ENCODE results near the gene AGAP1. TPM values are rescaled to one million over a fixed set of nuclear protein-coding genes. Genes with fewer than 3 reads are reported as not detected.

AGAP1 gene
- total RNA-seq, 1 donor from 2014 or later = 33.4 TPM

DNA sequence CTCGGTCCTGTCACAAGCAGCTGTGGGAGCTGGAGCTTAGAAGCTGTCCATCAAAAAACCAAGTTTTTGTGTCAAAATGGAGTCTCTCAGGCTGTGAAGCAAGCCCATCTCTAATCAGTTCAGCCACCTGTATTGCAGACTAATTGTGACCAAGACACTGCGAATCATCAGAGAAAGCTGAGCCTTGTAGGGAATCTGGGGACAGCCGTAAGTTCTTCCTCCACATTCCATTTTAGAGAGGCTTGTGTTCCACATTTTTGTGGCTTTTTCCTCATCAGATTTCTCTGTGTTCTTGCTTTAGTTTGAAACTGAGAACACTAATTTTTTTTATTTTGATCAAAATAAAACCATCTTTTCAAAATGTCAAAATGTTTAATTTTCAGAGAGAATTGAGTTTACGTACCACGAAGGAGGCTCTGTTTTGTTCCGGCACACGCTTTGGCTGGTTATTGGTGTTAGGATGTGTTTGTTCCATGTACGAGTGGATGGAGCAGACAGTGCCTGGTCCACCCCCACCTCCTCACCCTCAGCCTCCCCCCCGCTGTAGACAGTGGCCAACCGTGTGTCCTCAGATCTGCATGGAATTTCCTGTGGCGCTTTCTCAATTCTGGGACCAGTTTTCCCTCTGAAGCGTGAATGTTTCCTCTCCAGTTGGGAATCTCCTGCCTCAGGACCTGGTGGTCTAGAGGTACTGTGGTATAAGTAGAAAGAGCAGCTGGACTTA is 140.8 kb downstream of the AGAP1 start:
- no peaks in the 10 kb centered on the region for H3K36me3 ChIP-seq
- no peaks in the 10 kb centered on the region for H3K9me3 ChIP-seq
- H3K4me3 ChIP-seq = no peak overlapping the region
- peaks cover 7% of the 10 kb centered on the region for H3K4me1 ChIP-seq
- TF ChIP-seq, protein P1, sequence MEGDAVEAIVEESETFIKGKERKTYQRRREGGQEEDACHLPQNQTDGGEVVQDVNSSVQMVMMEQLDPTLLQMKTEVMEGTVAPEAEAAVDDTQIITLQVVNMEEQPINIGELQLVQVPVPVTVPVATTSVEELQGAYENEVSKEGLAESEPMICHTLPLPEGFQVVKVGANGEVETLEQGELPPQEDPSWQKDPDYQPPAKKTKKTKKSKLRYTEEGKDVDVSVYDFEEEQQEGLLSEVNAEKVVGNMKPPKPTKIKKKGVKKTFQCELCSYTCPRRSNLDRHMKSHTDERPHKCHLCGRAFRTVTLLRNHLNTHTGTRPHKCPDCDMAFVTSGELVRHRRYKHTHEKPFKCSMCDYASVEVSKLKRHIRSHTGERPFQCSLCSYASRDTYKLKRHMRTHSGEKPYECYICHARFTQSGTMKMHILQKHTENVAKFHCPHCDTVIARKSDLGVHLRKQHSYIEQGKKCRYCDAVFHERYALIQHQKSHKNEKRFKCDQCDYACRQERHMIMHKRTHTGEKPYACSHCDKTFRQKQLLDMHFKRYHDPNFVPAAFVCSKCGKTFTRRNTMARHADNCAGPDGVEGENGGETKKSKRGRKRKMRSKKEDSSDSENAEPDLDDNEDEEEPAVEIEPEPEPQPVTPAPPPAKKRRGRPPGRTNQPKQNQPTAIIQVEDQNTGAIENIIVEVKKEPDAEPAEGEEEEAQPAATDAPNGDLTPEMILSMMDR (IDR thresholded peaks at IDR 0.05) = no peak
- intact Hi-C loops (cut with DNase I) = no loop called here
- no peak for DNase-seq
- no peak overlapping the region for H3K27ac ChIP-seq
- ATAC-seq = no peak
- no peaks in the 10 kb centered on the region for H3K27me3 ChIP-seq

- ATAC-seq (no peak), DNase-seq (no peak)
- Histone ChIP-seq H3K27ac (no peak overlapping the region), H3K36me3 (no peaks in the 10 kb centered on the region), H3K9me3 (no peaks in the 10 kb centered on the region), H3K27me3 (no peaks in the 10 kb centered on the region), H3K4me3 (no peak overlapping the region), H3K4me1 (peaks cover 24% of the 10 kb centered on the region)
- intact Hi-C loops (cut with DNase I) = no loop called here
- TF ChIP-seq, protein P1 (IDR thresholded peaks at IDR 0.05) = no peak
Observed at GRCh38 chr2:235636546-235636945, 142.7 kb downstream of the AGAP1 start.

GRCh38 chr2:235637896-235638295 is 144.1 kb downstream of the AGAP1 start:
- Histone ChIP-seq H3K27ac (no peak overlapping the region), H3K4me1 (peaks cover 33% of the 10 kb centered on the region), H3K36me3 (no peaks in the 10 kb centered on the region), H3K4me3 (no peak overlapping the region), H3K9me3 (no peaks in the 10 kb centered on the region), H3K27me3 (no peaks in the 10 kb centered on the region)
- intact Hi-C loops (cut with DNase I) = no loop called here
- TF ChIP-seq, protein P1 (IDR thresholded peaks at IDR 0.05) = no peak
- DNase-seq (no peak), ATAC-seq (no peak)

DNA sequence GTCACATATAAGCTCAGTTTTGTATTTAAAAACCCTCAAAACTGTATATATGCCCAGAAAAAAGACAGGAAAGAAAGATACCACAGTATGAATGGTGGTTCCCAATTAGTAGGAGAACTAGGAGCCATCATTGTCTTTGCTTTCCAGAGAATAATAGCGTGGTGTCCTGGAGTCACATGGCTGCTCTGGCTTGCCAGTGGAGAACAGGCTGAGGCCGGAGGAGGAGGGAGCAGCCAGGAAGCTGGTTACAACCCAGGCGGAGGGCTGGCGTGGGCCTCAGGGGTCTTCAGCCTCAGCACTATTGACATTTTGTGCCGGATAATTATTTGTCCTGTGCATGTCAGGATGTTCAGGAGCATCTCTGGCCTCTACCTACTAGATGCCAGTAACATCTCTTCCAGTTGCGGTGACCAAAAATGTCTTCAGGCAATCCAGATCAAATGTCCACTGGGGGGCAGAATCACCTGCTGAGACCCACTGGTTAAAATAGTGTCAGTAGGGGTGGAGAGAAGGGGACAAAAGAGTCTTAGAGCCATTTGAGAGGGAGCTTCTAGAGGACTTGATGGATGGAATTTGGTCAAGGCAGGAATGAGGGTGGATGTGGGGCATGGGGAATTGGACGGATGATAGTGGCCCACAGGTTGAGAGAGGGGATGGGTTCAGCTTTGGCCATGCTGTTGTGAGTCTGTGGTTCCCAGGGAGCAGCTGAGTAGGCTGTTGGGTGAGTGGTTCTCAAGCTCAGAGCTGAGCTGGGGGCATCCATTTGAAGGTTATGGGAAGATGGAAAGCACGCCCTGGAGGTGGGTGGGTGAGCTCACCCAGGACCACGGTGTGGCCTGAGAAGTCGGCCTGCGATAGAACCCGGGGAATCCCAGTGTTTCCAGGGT is 144.9 kb downstream of the AGAP1 start:
- Histone ChIP-seq H3K36me3 (no peaks in the 10 kb centered on the region), H3K9me3 (no peaks in the 10 kb centered on the region), H3K27me3 (no peaks in the 10 kb centered on the region), H3K4me1 (peaks cover 33% of the 10 kb centered on the region), H3K27ac (peak overlapping the region; percentile 58), H3K4me3 (no peak overlapping the region)
- intact Hi-C loops (cut with DNase I) = no loop called here
- DNase-seq = no peak
- TF ChIP-seq, protein P1 (IDR thresholded peaks at IDR 0.05) = no peak
- ATAC-seq = no peak

DNA sequence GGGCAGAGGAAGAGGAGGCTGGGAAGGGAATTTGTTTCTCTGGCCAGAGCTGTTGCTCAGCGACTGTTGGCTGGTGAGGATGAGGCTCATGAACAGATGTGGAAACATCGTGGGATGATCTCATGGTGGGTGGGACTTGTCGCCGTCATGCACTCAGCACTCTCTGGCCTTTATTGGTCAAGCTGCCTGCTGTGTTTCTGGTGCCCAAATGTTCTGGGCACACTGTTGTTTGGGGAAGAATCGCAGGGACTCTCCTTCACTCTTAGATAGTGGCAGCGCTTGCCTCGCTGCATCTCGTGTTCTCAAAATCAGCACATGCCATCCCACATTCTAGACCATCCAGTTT is 145.6 kb downstream of the AGAP1 start:
- intact Hi-C loops (cut with DNase I) = no loop called here
- Histone ChIP-seq H3K27ac (peak overlapping the region; percentile 53), H3K9me3 (no peaks in the 10 kb centered on the region), H3K36me3 (no peaks in the 10 kb centered on the region), H3K27me3 (no peaks in the 10 kb centered on the region), H3K4me1 (peaks cover 33% of the 10 kb centered on the region), H3K4me3 (no peak overlapping the region)
- DNase-seq (no peak), ATAC-seq (peak; percentile 60)
- TF ChIP-seq, protein P1 (IDR thresholded peaks at IDR 0.05) = no peak
